ENCODE measurements around the gene MUC5B. TPM values are rescaled to one million over a fixed set of nuclear protein-coding genes. Genes with fewer than 3 reads are reported as not detected.

Gene MUC5B
- total RNA-seq, 2 donors from 2014 or later, result not detected

DNA sequence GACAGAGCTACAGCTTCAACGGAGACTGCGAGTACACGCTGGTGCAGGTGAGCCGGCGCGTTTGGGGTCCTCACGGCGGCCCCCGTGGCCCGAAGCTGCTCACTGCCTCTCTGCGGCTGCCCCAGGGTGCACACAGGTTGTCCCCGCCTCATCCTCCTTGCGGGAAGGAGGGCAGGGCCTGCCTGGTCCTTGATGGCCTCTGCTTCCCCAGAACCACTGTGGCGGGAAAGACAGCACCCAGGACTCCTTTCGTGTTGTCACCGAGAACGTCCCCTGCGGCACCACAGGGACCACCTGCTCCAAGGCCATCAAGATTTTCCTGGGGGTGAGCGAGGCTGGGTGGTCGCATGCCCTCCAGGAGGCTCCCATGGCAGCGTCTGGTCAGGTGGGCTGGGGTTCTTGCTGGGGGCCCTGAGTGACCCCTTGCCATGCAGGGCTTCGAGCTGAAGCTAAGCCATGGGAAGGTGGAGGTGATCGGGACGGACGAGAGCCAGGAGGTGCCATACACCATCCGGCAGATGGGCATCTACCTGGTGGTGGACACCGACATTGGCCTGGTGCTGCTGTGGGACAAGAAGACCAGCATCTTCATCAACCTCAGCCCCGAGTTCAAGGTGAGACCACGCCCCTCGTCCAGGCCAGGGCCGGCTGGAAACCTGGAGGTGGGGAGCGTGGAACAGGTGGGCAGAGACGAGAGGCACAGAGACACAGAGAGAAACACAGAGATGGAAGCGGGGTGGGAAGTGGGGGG is 45.7 kb upstream of the MUC5B start:
- no peak for DNase-seq (ENCODE audit: low spot score)
- Histone ChIP-seq H3K4me3 (no peak overlapping the region), H3K27ac (no peak overlapping the region), H3K9me3 (no peaks in the 10 kb centered on the region), H3K36me3 (no peaks in the 10 kb centered on the region), H3K27me3 (no peaks in the 10 kb centered on the region), H3K4me1 (no peaks in the 10 kb centered on the region)
- TF ChIP-seq, protein P1, sequence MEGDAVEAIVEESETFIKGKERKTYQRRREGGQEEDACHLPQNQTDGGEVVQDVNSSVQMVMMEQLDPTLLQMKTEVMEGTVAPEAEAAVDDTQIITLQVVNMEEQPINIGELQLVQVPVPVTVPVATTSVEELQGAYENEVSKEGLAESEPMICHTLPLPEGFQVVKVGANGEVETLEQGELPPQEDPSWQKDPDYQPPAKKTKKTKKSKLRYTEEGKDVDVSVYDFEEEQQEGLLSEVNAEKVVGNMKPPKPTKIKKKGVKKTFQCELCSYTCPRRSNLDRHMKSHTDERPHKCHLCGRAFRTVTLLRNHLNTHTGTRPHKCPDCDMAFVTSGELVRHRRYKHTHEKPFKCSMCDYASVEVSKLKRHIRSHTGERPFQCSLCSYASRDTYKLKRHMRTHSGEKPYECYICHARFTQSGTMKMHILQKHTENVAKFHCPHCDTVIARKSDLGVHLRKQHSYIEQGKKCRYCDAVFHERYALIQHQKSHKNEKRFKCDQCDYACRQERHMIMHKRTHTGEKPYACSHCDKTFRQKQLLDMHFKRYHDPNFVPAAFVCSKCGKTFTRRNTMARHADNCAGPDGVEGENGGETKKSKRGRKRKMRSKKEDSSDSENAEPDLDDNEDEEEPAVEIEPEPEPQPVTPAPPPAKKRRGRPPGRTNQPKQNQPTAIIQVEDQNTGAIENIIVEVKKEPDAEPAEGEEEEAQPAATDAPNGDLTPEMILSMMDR (IDR thresholded peaks at IDR 0.05), result no peak

DNA sequence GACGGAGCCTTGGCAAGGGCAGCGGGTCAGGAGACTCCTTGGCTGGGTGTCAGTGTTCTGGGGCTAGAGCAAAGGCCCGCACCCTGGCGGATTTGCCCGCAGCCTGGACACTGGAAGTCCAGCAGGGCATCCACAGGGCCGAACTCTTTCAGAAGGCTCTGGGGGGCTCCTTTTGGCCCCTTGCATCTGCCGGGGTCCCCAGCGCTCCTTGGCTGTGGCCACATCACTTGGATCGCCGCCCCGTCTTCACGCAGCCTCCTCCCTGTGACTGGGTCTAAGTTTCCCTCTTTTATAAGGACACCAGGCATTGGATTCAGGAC is 45.1 kb upstream of the MUC5B start:
- no peak for DNase-seq (ENCODE audit: low spot score)
- no peak overlapping the region for H3K27ac ChIP-seq

DNA sequence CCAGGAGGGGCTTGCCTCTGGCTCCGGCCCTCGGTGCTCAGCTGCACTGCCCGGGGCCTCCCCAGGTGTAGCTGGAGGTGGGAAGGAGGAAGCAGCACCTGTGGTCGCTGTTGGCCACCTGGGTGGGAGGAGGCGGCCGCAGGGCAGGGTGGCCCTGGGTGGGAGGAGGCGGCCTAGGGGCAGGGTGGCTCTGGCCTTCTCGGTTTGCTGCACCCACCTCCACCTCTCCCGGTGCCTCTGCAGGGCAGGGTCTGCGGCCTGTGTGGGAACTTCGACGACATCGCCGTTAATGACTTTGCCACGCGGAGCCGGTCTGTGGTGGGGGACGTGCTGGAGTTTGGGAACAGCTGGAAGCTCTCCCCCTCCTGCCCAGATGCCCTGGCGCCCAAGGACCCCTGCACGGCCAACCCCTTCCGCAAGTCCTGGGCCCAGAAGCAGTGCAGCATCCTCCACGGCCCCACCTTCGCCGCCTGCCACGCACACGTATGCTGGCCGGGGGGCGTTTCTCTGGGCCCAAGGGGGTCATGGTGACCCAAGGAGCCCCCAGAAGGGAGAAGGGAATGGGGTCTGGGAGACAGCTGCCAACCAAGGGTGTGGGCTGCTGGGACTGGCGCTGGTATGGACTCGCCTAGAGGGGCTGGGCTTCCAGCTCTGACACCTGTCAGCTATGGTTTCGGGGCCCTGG is 44.5 kb upstream of the MUC5B start:
- Histone ChIP-seq H3K9me3 (no peaks in the 10 kb centered on the region), H3K4me1 (no peaks in the 10 kb centered on the region), H3K36me3 (no peaks in the 10 kb centered on the region), H3K27me3 (no peaks in the 10 kb centered on the region), H3K27ac (no peak overlapping the region), H3K4me3 (no peak overlapping the region)
- TF ChIP-seq, protein P1 (IDR thresholded peaks at IDR 0.05), result no peak
- no peak for DNase-seq (ENCODE audit: low spot score)

More for the DNA sequence above, 45.1 kb upstream of the MUC5B start:
- H3K9me3 ChIP-seq, result no peaks in the 10 kb centered on the region
- no peaks in the 10 kb centered on the region for H3K4me1 ChIP-seq
- TF ChIP-seq, protein P1 (IDR thresholded peaks at IDR 0.05), result no peak
- H3K27me3 ChIP-seq, result no peaks in the 10 kb centered on the region
- H3K36me3 ChIP-seq, result no peaks in the 10 kb centered on the region
- H3K4me3 ChIP-seq, result no peak overlapping the region

DNA sequence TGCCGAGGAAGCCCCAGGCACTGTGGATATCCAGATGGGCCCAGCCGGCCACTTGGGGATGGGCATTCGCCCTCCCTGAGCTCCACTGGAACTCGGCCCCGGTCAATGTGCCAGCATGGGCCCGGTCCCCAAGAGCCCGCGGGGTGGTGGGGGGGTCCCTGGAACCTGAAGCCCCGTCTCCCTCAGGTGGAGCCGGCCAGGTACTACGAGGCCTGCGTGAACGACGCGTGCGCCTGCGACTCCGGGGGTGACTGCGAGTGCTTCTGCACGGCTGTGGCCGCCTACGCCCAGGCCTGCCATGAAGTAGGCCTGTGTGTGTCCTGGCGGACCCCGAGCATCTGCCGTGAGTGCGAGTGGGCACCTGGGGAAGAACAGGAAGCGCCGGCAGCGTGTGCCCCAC is 44.0 kb upstream of the MUC5B start:
- no peak for DNase-seq (ENCODE audit: low spot score)
- no peaks in the 10 kb centered on the region for H3K27me3 ChIP-seq
- no peak overlapping the region for H3K27ac ChIP-seq
- no peaks in the 10 kb centered on the region for H3K4me1 ChIP-seq
- H3K36me3 ChIP-seq, result no peaks in the 10 kb centered on the region
- TF ChIP-seq, protein P1 (IDR thresholded peaks at IDR 0.05), result no peak
- no peak overlapping the region for H3K4me3 ChIP-seq
- H3K9me3 ChIP-seq, result no peaks in the 10 kb centered on the region

DNA sequence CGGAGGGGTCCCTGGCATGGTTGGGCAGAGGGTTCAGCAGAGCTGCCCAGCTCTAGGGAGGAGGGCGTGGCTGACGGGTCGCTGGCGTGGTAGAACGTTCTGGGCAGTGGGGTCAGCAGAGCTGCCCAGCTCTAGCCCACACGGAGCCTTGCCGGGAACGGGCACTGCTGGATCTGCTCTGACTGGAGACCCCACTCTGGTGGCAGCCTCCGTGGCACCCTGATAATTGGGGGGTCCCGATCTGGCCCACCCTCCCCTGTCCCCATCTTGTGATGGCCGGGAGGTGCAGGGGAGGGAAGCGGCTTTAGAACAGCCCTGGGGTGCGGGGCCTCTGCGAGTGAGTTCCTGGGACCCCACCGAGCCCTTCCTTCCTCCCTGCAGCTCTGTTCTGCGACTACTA is 43.2 kb upstream of the MUC5B start:
- Histone ChIP-seq H3K27ac (no peak overlapping the region), H3K36me3 (no peaks in the 10 kb centered on the region), H3K4me3 (no peak overlapping the region), H3K4me1 (no peaks in the 10 kb centered on the region), H3K9me3 (no peaks in the 10 kb centered on the region), H3K27me3 (no peaks in the 10 kb centered on the region)
- DNase-seq (ENCODE audit: low spot score), result no peak
- TF ChIP-seq, protein P1 (IDR thresholded peaks at IDR 0.05), result no peak

All from right atrium auricular region (tissue), 2 donors.